GM21825 (cell line): Measurements from ENCODE around the gene RASAL2.
"Not testable (repeated sequence)": the region's sequence is repeated elsewhere in the genome, so short reads cannot be mapped to it uniquely, and the experiment has no call there.

Experiments
- ATAC-seq: cut with Tn5 transposase; IDR thresholded peaks from one replicate; pipeline ENCODE4 v1.9.1; 2021; ENCODE audit warnings: mild to moderate bottlenecking, moderate library complexity; ENCODE audit not compliant: unreplicated experiment

Gene RASAL2

DNA sequence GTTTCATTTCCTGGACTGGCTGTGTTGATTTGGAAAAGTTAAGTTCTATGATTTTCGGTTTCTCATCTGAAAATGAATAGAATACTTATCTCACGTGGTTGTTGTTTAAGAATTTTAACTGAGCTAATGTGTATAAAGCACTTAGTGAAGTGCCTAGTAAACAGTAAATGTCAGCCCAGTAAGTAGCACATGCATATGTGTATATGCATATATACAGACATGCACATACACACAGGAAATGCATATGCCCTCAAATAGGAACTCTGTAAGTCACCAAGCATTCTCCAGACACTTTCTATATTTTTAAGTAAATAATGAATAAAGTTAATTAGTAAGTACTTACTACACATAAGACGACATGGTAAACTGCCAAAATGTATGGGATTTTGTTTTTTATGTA is 274.3 kb downstream of the RASAL2 start:
- ATAC-seq, result no peak

DNA sequence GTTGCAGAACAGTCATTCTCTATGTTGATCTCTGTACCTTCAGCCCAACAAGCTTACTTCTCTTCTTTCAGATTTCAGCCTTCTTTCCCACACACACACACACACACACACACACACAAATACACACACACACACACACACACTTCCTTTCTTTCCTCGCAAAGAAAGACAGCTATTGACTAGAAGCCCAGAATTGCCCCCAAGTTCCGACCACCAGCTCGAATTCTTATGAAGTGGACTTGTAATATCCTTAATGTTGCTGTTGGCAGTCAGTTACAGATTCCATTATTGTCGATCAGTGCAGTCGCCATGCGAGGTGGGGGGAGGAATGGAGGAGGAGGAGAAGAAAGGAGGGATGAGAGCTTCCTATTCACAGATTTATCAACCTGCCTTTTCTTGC is 277.3 kb downstream of the RASAL2 start:
- no peak for ATAC-seq

DNA sequence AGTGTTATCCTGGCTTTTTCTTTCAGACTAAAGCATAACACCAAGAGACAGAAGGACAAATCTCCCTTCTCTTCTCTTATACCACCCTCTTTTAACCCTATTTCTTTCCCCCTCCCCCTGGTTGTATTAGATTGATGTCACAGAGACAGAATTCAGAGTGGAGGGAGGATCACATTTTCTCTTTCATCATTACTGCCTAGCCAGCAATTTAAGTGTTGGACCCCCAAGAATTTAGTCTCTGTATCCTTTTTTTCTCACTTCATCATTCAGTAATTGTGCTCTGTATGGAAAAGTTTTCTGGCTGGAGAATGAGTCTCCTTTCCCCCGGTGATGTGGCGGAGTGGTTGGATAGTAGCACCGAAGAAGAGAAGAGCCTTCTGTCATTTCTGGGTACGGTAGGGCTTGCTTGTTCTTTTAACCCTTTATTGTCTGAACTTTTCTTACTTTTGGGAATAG is 278.1 kb downstream of the RASAL2 start:
- ATAC-seq, result no peak

DNA sequence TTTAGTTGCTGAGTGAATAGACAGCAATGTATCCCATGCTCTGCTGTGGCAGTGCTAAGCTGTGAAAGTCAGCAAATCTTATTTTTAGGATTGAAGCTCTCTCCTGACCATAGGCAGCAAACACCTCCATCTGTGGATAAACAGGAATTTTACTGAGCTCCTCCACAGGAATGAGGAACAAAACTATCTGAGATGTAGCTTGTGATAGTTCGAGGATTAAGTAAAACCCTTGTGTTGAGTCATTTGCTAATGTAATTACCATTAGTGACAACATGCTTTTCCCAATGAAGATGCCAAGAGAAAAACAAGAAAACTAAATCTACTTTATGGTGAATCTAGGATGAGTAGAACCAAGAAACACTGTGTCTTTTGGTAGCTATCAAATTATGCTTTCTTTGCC is 280.1 kb downstream of the RASAL2 start:
- ATAC-seq, result no peak

DNA sequence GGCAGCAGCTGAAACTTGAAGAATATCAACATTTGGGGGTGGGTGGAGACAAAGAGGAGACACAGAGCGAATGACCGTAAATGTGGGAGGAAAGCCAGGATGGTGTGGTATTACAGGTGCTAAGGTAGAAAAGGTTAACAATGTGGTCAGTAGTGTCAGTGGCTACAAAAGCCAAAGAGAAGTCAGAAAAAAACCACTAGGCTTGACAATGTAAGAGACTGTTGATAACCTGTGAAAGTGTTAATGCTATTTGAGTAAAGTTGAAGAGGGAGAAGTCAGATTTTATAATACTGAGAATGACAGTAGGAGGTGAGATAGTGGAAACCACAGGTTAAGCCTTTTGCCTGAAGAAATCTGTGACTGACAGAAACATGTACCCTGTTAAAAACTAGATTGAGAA is 282.1 kb downstream of the RASAL2 start:
- no peak for ATAC-seq

DNA sequence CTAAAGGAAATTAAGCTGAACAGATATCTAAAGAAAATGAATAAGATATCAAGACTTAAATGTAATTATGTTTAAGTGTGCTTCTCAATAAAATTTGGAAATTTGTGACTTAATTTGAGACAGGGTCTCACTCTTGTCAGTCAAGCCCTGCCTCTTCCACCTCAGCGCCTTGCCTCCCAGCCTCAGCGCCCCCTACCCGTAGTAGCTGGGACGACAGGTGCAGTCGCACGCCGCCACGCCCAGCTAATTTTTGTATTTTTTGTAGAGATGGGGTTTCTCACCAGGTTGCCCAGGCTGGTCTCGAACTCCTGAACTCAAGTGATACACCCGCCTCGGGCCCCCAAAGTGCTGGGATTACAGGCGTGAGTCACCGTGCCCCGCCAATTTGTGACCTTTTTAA is 285.9 kb downstream of the RASAL2 start:
- ATAC-seq, result no peak

DNA sequence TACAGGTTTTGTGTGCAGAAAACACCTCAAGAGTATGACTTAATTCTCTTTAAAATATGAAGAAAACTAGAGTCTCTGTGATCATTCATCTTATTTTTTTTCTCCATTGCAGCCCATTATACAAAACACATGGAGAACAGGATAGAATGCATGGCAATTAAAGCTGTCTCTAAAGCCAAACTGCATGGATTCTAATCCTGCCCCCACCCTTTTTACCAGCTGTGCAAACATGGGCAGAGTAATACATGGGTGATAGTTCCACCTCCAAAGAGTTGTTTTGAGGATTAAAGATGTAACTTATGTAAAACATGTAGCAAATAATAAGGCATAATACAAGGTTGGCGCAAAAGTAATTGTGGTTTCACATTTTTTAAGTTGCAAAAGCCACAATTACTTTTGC is 288.5 kb downstream of the RASAL2 start:
- no peak for ATAC-seq

DNA sequence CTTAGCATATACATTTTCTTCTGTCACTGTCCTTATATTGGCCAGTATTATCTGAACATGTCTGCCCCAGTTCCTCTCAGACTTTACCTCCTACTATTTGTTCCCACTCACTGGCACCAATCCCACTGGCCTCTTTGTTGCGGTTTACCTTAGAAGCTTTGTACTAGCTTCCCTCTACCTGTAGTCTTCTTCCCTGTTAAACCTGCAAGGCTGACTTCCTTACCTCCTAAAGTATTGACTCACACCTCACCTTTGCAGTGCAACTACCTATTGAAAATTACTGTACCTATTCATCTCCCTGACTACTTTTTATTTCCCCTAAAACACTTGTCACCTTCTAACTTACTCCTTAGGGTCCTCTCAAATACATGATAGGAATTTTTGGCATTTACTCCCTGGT is 291.8 kb downstream of the RASAL2 start:
- no peak for ATAC-seq

DNA sequence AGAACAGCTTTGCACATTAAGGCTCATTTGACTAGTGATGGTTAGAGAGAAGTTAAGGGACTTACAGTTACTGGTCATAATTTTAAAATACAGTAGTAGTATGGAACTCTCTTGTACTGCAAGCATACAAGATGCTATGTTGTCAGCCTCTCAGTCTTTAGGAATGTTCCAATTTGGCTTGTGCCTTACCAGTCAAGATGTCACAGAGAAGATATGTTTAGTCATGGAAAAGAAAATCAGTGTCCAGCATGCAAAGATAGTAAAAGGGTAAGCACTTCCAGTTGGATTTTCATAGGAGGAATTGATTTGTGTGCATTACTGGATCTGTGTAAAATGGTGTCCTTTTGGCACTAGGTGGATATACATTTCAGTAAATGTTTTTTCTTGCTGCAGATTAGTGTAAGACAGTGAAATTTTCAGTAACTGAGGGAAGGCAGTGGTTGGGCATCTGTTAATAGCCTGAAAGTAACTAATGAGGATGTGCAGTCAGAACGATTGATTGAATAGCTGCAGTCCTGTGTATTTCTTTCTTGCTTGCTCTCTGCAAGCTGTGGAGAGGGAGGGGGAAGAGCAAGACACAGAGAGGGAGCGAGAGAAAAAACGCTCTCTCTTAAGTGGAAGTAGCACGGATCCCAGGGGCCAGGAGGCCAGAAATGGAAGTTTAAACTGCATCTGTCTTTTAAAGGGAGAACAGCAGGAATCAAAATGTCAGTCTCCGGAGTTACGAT is 294.7 kb downstream of the RASAL2 start:
- ATAC-seq, result no peak

DNA sequence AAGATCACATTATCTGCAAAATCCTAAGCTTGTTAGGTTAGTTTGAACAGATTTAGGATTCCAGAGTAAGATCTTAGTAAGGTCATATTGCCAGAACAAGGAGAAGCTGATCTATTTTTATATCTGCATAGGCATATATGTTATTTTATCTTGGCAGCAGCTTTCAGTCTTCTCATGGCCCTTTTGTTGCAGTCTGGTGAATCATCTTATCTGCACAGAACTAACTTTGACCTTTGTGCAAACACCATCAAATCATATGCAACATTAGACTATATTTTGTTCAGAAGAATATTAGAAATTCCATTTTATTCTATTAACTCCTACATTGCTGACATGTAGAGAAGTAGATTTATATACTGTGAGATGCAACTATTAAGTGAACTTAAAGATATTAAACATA is 295.5 kb downstream of the RASAL2 start:
- no peak for ATAC-seq

DNA sequence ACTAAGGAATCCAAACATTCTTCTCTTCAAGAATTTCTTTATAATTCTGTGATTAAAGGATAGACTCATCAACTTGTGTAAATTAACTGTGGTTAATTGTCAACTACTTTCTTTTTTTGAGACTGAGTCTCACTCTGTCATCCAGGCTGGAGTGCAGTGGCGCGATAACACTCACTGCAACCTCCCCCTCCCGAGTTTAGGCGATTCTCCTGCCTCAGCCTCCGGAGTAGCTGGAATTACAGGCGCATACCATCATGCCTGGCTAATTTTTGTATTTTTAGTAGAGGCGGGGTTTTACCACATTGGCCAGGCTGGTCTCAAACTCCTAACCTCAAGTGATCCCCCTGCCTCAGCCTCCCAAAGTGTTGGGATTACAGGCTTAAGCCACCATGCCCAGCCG is 296.4 kb downstream of the RASAL2 start:
- ATAC-seq, result not testable (repeated sequence)

DNA sequence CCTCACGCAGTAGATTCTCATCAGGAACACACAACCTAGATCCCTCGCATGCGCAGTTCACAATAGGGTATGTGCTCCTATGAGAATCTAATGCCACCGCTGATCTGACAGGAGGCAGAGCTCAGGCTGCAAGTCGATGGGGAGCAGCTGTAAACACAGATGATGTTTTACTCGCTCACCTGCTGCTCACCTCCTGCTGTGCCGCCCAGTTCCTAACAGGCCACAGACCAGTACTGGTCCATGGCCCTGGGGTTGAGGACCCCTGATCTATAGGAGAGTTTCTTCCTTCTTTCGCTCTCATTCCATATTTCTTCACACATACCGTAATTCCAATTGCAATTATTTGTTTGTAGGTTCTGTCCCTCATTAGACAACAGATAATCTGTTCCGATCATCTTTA is 299.5 kb downstream of the RASAL2 start:
- ATAC-seq, result no peak

DNA sequence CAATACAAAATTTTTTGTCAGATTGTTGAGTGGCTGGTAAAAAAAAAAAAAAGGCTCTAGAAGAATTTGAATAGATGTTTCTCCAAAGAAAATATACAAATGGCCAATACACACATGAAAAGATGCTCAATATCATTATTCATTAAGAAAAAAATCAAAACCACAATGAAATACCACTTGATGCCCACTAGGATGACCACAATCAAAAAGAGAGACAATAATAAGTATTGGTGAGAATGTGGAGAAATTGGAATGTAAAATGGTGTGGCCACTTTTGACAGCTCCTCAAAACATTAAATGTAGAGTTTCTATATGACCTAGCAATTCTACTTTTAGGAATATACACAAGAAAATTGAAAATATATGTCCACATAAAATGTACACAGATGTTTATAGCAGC is 302.9 kb downstream of the RASAL2 start:
- no peak for ATAC-seq

DNA sequence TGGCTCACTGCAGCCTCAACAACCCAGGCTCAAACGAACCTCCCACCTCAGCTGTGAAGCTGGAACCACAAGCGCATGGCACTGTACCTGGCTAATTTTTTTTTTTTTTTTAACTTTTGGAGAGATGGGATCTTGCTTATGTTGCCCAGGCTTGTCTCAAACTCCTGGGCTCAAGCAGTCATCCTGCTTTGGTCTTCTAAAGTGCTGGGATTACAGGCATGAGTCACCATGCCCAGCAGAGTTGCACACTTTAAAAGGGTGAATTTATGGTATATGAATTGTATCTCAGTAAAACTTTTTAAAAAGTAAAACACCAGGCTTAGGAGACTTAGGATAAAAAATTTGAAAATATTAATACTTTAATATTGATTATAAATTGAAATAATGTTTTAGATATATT is 303.8 kb downstream of the RASAL2 start:
- no peak for ATAC-seq

DNA sequence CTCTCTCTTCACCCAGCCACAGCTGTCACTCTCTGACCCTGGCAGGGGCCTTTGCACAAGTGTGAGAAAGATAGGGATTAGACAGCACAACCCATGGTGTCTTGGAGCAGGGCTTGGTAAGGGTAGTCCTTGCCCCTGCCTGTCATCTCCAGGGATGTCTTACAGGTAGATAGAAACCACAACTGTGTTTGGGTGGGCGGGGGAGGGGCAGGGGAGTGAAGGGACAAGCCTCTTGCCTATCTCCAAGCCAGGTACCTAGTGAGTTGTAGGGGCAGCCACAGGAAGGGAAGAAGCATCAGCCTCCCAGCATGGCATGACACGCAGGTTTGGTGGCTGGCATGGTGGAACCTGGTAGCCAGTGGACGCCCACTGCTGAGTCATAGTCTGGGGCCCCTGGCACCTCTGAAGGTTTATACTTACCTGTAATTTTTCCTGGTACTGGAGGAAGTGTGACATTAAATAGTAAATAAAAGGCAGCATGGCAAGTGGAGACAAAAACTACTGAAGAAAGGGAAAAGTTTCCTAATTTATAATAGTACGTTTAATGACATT is 305.3 kb downstream of the RASAL2 start:
- no peak for ATAC-seq

DNA sequence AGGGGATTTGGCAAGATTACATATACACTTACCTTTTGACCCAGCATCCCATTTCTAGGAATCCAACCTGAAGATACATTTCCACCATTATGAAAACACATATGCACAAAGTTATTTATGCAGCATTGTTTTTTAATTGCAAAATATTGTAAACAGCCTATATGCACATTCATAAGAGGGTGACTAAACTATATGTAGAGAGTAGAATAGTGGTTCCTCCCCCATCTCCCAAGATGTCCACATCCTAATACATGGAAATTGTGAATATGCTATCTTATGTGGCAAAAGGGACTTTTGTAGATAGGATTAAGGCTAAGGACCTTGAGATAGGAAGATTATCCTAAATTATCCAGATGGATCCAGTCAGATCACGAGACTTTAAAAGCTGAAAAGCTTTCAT is 311.2 kb downstream of the RASAL2 start:
- no peak for ATAC-seq

DNA sequence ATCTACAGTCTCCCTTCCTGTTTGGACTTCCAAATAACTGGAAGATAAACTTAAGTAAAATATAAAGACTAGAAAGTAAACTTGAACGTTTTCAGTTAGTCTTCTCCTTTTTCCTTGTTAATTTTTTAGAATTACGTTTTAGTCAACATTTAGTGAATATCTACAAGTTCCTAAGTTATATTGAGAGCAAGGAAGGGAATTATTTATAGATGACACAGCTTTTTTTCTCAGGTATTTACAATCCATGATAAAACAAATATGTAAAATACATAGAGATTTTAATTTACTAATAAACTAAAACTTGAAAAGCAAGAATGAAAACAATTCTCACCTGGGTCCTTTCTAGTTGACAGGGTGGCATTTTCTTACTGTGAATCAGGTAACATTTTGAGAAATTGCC is 313.3 kb downstream of the RASAL2 start:
- ATAC-seq, result no peak

DNA sequence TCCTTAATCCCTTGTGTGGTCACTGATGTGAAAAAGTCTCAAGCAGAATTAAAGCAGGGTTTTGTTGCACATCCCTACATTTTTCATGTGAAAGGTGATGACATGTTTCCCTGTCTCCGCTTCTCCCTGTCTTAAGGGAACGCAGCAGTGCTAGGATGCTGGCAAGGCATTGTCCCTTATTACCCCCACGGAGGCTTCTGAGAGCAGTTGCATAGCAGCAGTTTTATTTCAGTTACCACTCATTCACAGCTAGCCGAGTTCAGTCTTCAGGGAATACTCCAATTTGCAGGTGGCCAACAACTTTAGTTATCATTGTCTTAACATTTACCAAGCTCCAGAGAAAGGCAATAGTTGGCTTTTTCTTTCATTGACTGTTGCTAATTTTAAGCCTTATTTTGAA is 313.8 kb downstream of the RASAL2 start:
- ATAC-seq, result no peak

DNA sequence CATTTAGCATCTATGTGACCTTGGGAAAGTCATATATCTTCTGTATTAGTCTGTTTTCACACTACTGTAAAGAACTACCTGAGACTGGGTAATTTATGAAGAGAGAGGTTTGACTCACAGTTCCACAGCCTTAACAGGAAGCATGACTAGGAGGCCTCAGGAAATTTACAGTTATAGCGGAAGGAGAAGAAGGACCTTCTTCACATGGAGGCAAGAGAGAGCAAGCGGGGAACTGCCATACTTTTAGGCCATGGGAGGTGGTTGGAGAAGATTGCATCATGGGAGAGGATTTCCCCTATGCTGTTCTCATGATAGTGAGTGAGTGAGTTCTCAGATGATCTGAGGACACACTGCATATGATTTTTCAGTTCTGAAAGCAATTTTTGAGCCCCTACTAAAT is 315.0 kb downstream of the RASAL2 start:
- ATAC-seq, result no peak

DNA sequence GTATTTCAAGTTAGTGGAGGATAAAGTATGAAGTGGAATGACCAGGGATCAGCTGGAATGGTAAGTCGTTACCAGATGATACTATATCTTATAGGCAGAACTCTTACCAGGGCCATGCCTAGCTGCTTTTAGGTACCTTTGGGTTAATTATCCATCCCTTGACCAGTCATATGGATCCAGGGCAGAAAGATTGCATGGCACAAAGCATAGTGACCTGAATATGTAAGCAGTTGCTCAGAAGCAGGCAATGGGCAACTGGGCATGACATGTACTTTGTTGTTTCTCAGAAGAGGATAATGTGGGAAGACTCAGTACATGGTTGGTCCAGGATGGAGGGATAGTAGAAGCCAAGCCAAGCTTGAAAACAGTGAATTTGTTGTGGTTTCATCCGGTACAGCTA is 315.6 kb downstream of the RASAL2 start:
- ATAC-seq, result no peak

DNA sequence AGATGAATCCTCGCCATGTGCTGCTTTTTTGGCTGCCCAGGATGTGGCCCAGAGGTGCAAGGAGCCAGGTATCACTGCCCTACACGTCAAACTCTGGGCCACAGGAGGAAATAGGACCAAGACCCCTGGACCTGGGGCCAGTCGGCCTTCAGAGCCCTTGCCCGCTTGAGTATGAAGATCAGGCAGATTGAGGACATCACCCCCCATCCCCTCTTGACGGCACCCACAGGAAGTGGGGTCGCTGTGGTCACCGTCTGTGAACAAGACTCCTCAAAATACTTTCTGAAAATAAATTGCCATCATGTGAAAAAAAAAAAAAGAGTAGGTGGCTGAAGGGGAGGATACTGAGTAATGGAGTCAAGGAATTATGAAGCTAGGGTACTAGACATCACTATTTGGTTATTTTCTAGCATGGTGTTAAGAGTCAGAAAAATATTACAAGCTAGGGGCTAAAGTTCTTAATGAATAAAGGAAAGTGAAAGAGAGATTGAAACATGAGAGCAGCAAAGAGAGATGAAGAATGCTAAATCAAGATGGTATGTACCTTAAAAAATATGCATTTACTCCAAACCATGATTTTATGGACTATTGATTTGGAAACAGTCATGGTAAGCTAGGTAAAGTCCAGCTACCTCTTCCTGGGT is 318.0 kb downstream of the RASAL2 start:
- peak; percentile 70 for ATAC-seq

DNA sequence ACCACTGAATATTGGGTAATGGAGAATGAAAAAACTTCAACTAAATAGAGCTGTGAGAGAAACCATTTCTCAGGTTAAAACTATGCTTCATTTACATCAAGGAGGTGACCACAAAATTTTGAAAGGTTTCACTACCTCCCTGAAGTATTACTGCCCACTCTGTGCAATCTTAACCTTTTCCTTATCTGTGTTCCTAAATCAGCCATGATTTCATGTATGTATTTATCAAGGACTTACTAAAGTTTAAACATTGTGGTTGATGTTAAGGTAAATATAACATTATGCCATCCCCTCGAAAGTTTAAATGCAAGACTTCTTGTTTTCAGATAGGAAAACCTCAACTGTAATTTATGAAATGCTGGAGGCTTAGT is 318.5 kb downstream of the RASAL2 start:
- ATAC-seq, result peak; percentile 75

DNA sequence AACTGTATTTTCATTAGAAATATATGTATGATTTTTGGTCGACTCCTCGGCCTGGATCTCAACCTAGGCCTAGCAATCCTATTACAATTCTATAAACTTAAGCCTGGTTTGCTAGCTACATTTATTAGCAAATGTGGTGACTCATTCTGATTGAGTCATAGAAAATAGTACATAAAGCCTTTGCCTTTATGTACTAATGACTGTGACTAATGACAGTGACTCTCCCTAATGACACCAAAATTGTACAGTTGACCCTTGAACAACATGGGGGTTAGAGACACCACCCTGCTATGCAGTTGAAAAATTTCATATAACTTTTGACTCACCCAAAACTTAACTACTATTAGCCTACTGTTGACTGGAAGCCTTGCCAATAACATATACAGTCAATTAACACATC is 324.0 kb downstream of the RASAL2 start:
- ATAC-seq, result no peak
